OCI-LY1 (cell line): ENCODE data around the gene SZT2.

Source experiments
- H2AFZ ChIP-seq: fragments of 200-600 bp; sonication (generic), shearing (Covaris generic); 2 replicates; pipeline ENCODE4 v1.6.0; 2014; ENCODE audit warnings: antibody characterized with exemption, mild to moderate bottlenecking, low read length
- H3F3A ChIP-seq: fragments of 200-600 bp; sonication (generic), shearing (Covaris generic); 2 replicates; pipeline ENCODE4 v1.6.0; 2014; ENCODE audit warnings: mild to moderate bottlenecking, antibody characterized with exemption, low read length, moderate library complexity; ENCODE audit not compliant: insufficient read depth
- H3K27ac ChIP-seq: fragments of 200-600 bp; sonication (generic); 2 replicates; pipeline ENCODE4 v1.5.1; 2014; ENCODE audit warnings: low read length, mixed run types, mild to moderate bottlenecking, low read depth; ENCODE audit not compliant: poor library complexity, severe bottlenecking
- H3K27me3 ChIP-seq: fragments of 200-600 bp; sonication (generic); 2 replicates; pipeline ENCODE4 v1.6.0; 2014; ENCODE audit warnings: antibody characterized with exemption, mild to moderate bottlenecking, low read length, moderate library complexity; ENCODE audit not compliant: insufficient read depth
- H3K36me3 ChIP-seq: fragments of 200-600 bp; sonication (generic); 2 replicates; pipeline ENCODE4 v1.6.1; 2014; ENCODE audit warnings: mild to moderate bottlenecking, antibody characterized with exemption, low read length, moderate library complexity, mixed read lengths; ENCODE audit not compliant: insufficient read depth
- H3K4me1 ChIP-seq: fragments of 200-600 bp; sonication (generic); 2 replicates; pipeline ENCODE4 v1.5.1; 2014; ENCODE audit warnings: mild to moderate bottlenecking, low read length, moderate library complexity; ENCODE audit not compliant: insufficient read depth, severe bottlenecking
- H3K4me2 ChIP-seq: fragments of 200-600 bp; sonication (generic), shearing (Covaris generic); 2 replicates; pipeline ENCODE4 v1.6.1; 2014; ENCODE audit warnings: low read length
- H3K4me3 ChIP-seq: fragments of 200-600 bp; sonication (generic); 2 replicates; pipeline ENCODE4 v1.5.1; 2014; ENCODE audit warnings: low read length, low read depth, mild to moderate bottlenecking, mixed read lengths; ENCODE audit not compliant: poor library complexity, severe bottlenecking
- H3K79me2 ChIP-seq: fragments of 200-600 bp; shearing (Covaris generic); 2 replicates; pipeline ENCODE4 v1.6.1; 2016; ENCODE audit warnings: mixed run types, low read length, mixed read lengths; ENCODE audit not compliant: insufficient read depth
- H3K9ac ChIP-seq: fragments of 200-600 bp; sonication (generic), shearing (Covaris generic); 2 replicates; pipeline ENCODE4 v1.6.1; 2014; ENCODE audit warnings: mild to moderate bottlenecking, low read length, mixed read lengths
- H3K9me2 ChIP-seq: fragments of 200-600 bp; sonication (generic), shearing (Covaris generic); 2 replicates; pipeline ENCODE4 v1.6.1; 2014; ENCODE audit warnings: low read depth, mild to moderate bottlenecking, low read length, mixed read lengths
- H3K9me3 ChIP-seq: fragments of 200-600 bp; shearing (Covaris generic); 2 replicates; pipeline ENCODE4 v1.6.1; 2014; ENCODE audit warnings: low read length, mixed read lengths
- H4K20me1 ChIP-seq: fragments of 200-600 bp; sonication (generic), shearing (Covaris generic); 2 replicates; pipeline ENCODE4 v1.6.0; 2016; ENCODE audit warnings: mild to moderate bottlenecking, low read length; ENCODE audit not compliant: insufficient read depth
- CTCF ChIP-seq: fragments of 200-600 bp; sonication (generic), shearing (Covaris generic); IDR thresholded peaks from 2 replicates; pipeline ENCODE4 v1.5.1; 2017; ENCODE audit warnings: mild to moderate bottlenecking, antibody characterized with exemption, low read length, moderate library complexity, mixed read lengths
- EZH2 ChIP-seq: fragments of 200-600 bp; sonication (generic), shearing (Covaris generic); IDR thresholded peaks from 2 replicates; pipeline ENCODE4 v1.8.0; 2017; ENCODE audit warnings: borderline replicate concordance, mixed run types, mild to moderate bottlenecking, antibody characterized with exemption, low read length, moderate library complexity, mixed read lengths

SZT2 gene

GRCh38 chr1:43465505-43466067, 75.9 kb downstream of the SZT2 start:
- Histone ChIP-seq H3K27ac (no peak overlapping the region), H4K20me1 (no peaks in the 10 kb centered on the region), H3K79me2 (no peaks in the 10 kb centered on the region), H3K36me3 (no peaks in the 10 kb centered on the region), H3K9me3 (no peaks in the 10 kb centered on the region), H3K9ac (no peak overlapping the region), H3K4me2 (no peak overlapping the region), H3F3A (no peaks in the 10 kb centered on the region), H3K9me2 (no peaks in the 10 kb centered on the region), H3K27me3 (peaks cover 10% of the 10 kb centered on the region), H3K4me3 (no peak overlapping the region), H2AFZ (no peak overlapping the region), H3K4me1 (no peaks in the 10 kb centered on the region)
- TF ChIP-seq EZH2 (no peak), CTCF (no peak)

GRCh38 chr1:43466403-43466802, 76.7 kb downstream of the SZT2 start:
- TF ChIP-seq CTCF (no peak), EZH2 (no peak)
- Histone ChIP-seq H3K27me3 (peaks cover 10% of the 10 kb centered on the region; the same call in 1 of the 2 replicates), H3K4me3 (no peak overlapping the region), H3K27ac (no peak overlapping the region), H3K9me3 (no peaks in the 10 kb centered on the region), H4K20me1 (no peaks in the 10 kb centered on the region), H3K9ac (no peak overlapping the region), H3K4me1 (no peaks in the 10 kb centered on the region), H3F3A (no peaks in the 10 kb centered on the region), H3K36me3 (no peaks in the 10 kb centered on the region), H2AFZ (no peak overlapping the region), H3K4me2 (no peak overlapping the region), H3K9me2 (no peaks in the 10 kb centered on the region), H3K79me2 (no peaks in the 10 kb centered on the region)

GRCh38 chr1:43468414-43468813, 78.7 kb downstream of the SZT2 start:
- TF ChIP-seq EZH2: no peak
- TF ChIP-seq CTCF: no peak
- H3K79me2 ChIP-seq: no peaks in the 10 kb centered on the region
- no peaks in the 10 kb centered on the region for H3F3A ChIP-seq
- no peak overlapping the region for H3K4me3 ChIP-seq
- H3K9me3 ChIP-seq: no peaks in the 10 kb centered on the region
- no peaks in the 10 kb centered on the region for H3K36me3 ChIP-seq
- H3K4me1 ChIP-seq: no peaks in the 10 kb centered on the region
- no peaks in the 10 kb centered on the region for H4K20me1 ChIP-seq
- no peaks in the 10 kb centered on the region for H3K9me2 ChIP-seq
- peaks cover 10% of the 10 kb centered on the region; the same call in 1 of the 2 replicates for H3K27me3 ChIP-seq
- no peak overlapping the region for H2AFZ ChIP-seq
- no peak overlapping the region for H3K27ac ChIP-seq
- H3K9ac ChIP-seq: no peak overlapping the region
- no peak overlapping the region for H3K4me2 ChIP-seq
